Osteoblast (primary cell): ENCODE measurements around the gene ABI2. TPM values are rescaled to one million over a fixed set of nuclear protein-coding genes. Genes with fewer than 3 reads are reported as not detected.
"Not testable (repeated sequence)": the region's sequence is repeated elsewhere in the genome, so short reads cannot be mapped to it uniquely, and the experiment has no call there.

Experiments
- DNase-seq: peaks from one replicate; pipeline ENCODE4 v3.0.0; 2011; ENCODE audit warnings: low spot score, mixed read lengths; ENCODE audit not compliant: insufficient read length; ENCODE audit errors: missing footprints
- H2AFZ ChIP-seq: 2 replicates; pipeline ENCODE4 v1.6.0; 2011; ENCODE audit warnings: mild to moderate bottlenecking, low read length
- H3K27ac ChIP-seq: 2 replicates; pipeline ENCODE4 v1.5.1; 2011; ENCODE audit warnings: mild to moderate bottlenecking, low read depth, low read length, moderate library complexity
- H3K27me3 ChIP-seq: 2 replicates; pipeline ENCODE4 v1.6.0; 2012; ENCODE audit warnings: mild to moderate bottlenecking, control low read depth, inconsistent platforms, low read length, moderate library complexity; ENCODE audit not compliant: insufficient read depth
- H3K36me3 ChIP-seq: 2 replicates; pipeline ENCODE4 v1.5.1; 2011; ENCODE audit warnings: mild to moderate bottlenecking, low read length, control low read depth, moderate library complexity; ENCODE audit not compliant: insufficient read depth
- H3K4me1 ChIP-seq: 2 replicates; pipeline ENCODE4 v1.5.1; 2011; ENCODE audit warnings: mild to moderate bottlenecking, low read length, control low read depth, moderate library complexity; ENCODE audit not compliant: insufficient read depth
- H3K4me2 ChIP-seq: 2 replicates; pipeline ENCODE4 v1.6.0; 2011; ENCODE audit warnings: mild to moderate bottlenecking, low read length; ENCODE audit not compliant: insufficient read depth
- H3K4me3 ChIP-seq: fragments of 200-600 bp; sonication (generic); 3 replicates; pipeline ENCODE4 v1.5.1; 2012; ENCODE audit warnings: mild to moderate bottlenecking, low read length, inconsistent platforms; ENCODE audit not compliant: insufficient read depth
- H3K79me2 ChIP-seq: 2 replicates; pipeline ENCODE4 v1.6.0; 2012; ENCODE audit warnings: mild to moderate bottlenecking, low read length, control low read depth, inconsistent platforms; ENCODE audit not compliant: insufficient read depth
- H3K9me3 ChIP-seq: 2 replicates; pipeline ENCODE4 v1.5.1; 2011; ENCODE audit warnings: low read depth, low read length, control low read depth
- H4K20me1 ChIP-seq: 2 replicates; pipeline ENCODE4 v1.6.0; 2012; ENCODE audit warnings: mild to moderate bottlenecking, low read length, control low read depth; ENCODE audit not compliant: insufficient read depth
- total RNA-seq: library from RNA; depleted of rRNA; stranded (reverse); fragments of >200 nt; gene quantifications from 2 replicates; pipeline ENCODE4 v1.2.3, GENCODE V29; 2012
- TF ChIP-seq, protein P1 (sequence below): IDR thresholded peaks from 2 replicates; pipeline ENCODE4 v1.5.1; 2011; ENCODE audit warnings: mild to moderate bottlenecking, low read depth, low read length, moderate library complexity; ENCODE audit errors: extremely low read depth

ABI2 gene
- total RNA-seq, 1 donor, result 38.7 TPM

- Histone ChIP-seq H4K20me1 (peaks cover 11% of the 10 kb centered on the region), H3K4me1 (peaks cover 16% of the 10 kb centered on the region), H3K9me3 (no peaks in the 10 kb centered on the region), H3K27me3 (no peaks in the 10 kb centered on the region), H3K79me2 (peaks cover 94% of the 10 kb centered on the region), H3K4me3 (no peak overlapping the region), H3K36me3 (peaks cover 5% of the 10 kb centered on the region), H3K27ac (no peak overlapping the region), H3K4me2 (no peak overlapping the region), H2AFZ (no peak overlapping the region)
- TF ChIP-seq, protein P1, sequence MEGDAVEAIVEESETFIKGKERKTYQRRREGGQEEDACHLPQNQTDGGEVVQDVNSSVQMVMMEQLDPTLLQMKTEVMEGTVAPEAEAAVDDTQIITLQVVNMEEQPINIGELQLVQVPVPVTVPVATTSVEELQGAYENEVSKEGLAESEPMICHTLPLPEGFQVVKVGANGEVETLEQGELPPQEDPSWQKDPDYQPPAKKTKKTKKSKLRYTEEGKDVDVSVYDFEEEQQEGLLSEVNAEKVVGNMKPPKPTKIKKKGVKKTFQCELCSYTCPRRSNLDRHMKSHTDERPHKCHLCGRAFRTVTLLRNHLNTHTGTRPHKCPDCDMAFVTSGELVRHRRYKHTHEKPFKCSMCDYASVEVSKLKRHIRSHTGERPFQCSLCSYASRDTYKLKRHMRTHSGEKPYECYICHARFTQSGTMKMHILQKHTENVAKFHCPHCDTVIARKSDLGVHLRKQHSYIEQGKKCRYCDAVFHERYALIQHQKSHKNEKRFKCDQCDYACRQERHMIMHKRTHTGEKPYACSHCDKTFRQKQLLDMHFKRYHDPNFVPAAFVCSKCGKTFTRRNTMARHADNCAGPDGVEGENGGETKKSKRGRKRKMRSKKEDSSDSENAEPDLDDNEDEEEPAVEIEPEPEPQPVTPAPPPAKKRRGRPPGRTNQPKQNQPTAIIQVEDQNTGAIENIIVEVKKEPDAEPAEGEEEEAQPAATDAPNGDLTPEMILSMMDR, result no peak
- no peak for DNase-seq
Measured at GRCh38 chr2:203338322-203338721, 10.1 kb downstream of the ABI2 start.

GRCh38 chr2:203340791-203341487 lies 12.7 kb downstream of the ABI2 start:
- peak overlapping the region; percentile 40 for H3K27ac ChIP-seq
- H3K4me3 ChIP-seq, result no peak overlapping the region
- no peaks in the 10 kb centered on the region for H3K9me3 ChIP-seq
- TF ChIP-seq, protein P1, result no peak
- H3K4me2 ChIP-seq, result peak overlapping the region; percentile 32
- H3K79me2 ChIP-seq, result peaks cover 94% of the 10 kb centered on the region
- DNase-seq, result peak; percentile 76
- H3K36me3 ChIP-seq, result peaks cover 7% of the 10 kb centered on the region
- H3K4me1 ChIP-seq, result peaks cover 16% of the 10 kb centered on the region
- H4K20me1 ChIP-seq, result peaks cover 12% of the 10 kb centered on the region
- no peaks in the 10 kb centered on the region for H3K27me3 ChIP-seq
- no peak overlapping the region for H2AFZ ChIP-seq

GRCh38 chr2:203341741-203342310 lies 13.6 kb downstream of the ABI2 start:
- no peaks in the 10 kb centered on the region for H3K9me3 ChIP-seq
- peaks cover 16% of the 10 kb centered on the region for H3K4me1 ChIP-seq
- no peak for DNase-seq
- H4K20me1 ChIP-seq, result peaks cover 16% of the 10 kb centered on the region
- no peak overlapping the region for H3K4me2 ChIP-seq
- TF ChIP-seq, protein P1, result no peak
- peaks cover 7% of the 10 kb centered on the region for H3K36me3 ChIP-seq
- no peak overlapping the region for H2AFZ ChIP-seq
- H3K4me3 ChIP-seq, result no peak overlapping the region
- H3K79me2 ChIP-seq, result peaks cover 94% of the 10 kb centered on the region
- peak overlapping the region; percentile 44 for H3K27ac ChIP-seq
- H3K27me3 ChIP-seq, result no peaks in the 10 kb centered on the region

DNA sequence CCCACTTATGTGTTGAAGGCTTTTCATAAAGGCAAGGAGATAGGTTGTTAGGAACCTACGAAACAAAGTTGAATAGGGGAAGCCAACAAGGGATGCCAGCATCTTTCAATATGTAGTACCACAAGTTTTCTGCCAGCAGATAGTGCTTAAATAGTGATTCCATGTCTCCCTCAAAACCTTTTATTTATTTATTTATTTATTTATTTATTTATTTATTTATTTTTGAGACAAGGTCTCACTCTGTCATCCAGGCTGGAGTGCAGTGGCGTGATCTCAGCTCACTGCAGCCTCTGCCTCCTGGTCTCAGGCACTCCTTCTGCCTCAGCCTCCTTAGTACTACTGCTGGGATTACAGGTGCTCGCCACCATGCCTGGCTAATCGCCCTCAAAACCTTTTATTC lies 14.2 kb downstream of the ABI2 start:
- not testable (repeated sequence) for DNase-seq, H3K4me2 ChIP-seq, H3K36me3 ChIP-seq, H3K9me3 ChIP-seq, H3K27ac ChIP-seq, H2AFZ ChIP-seq, H3K4me3 ChIP-seq, H3K27me3 ChIP-seq
- peaks cover 94% of the 10 kb centered on the region for H3K79me2 ChIP-seq
- peaks cover 16% of the 10 kb centered on the region for H3K4me1 ChIP-seq
- H4K20me1 ChIP-seq, result peaks cover 16% of the 10 kb centered on the region
